GM19328 (cell line): Measurements from ENCODE around the gene CPEB3.
"Not testable (repeated sequence)": the region's sequence is repeated elsewhere in the genome, so short reads cannot be mapped to it uniquely, and the experiment has no call there.

ENCODE experiments used
- ATAC-seq: cut with Tn5 transposase; IDR thresholded peaks from one replicate; pipeline ENCODE4 v1.9.1; 2021; ENCODE audit warnings: mild to moderate bottlenecking, moderate library complexity; ENCODE audit not compliant: unreplicated experiment

The CPEB3 gene

DNA sequence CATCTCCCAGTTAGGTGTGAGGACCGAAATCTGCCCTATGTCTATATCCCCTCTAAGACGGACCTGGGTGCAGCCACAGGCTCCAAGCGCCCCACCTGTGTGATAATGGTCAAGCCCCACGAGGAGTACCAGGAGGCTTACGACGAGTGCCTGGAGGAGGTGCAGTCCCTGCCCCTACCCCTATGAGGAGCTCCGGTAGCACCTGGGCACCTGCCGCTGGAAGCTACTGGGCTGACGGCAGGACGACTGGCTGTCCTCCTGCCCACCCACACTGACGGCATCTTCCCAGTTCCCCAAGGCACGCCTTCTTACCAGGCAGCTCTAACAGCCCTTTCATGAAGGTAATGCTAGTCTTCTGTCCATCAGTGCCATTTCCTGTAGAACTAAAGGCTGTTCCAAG lies 74.3 kb downstream of the CPEB3 start:
- not testable (repeated sequence) for ATAC-seq

- ATAC-seq: not testable (repeated sequence)
Observed at GRCh38 chr10:92215222-92215621, 75.7 kb downstream of the CPEB3 start.

DNA sequence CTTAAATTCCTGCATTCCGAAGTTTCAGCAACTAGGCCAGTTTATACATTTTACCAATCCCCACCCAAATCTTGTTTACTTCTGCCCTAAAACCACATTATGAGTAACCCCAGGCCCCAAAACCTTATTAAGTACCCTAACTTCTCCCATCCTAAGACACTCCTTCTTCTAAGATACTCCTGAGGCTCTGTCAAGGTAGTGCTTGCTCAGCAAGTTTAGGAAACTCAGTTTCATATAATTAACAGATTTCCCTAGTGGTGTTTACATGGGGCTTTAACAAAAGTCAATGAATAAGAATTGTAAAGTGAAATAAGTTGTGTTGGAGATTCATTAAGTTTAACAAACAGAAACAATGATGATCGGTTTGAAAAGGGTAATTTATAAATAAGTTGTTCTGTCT lies 77.8 kb downstream of the CPEB3 start:
- ATAC-seq: no peak

DNA sequence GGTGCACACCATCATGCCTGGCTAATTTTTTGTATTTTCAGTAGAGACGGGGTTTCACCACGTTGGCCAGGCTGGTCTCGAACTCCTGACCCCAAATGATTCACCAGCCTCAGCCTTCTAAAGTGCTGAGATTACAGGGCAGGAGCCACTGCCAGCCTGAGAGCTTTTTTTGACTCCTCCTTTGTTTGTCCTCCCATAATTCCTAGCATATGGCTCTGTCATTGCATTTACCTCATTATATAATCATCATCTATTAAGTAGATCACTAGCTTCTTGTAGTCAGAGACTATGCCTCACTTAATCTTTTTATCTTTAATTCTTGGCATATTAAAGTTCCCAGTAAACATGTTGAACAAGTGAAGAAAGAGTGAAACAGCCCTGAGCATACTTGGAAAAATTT lies 82.1 kb downstream of the CPEB3 start:
- ATAC-seq: no peak

DNA sequence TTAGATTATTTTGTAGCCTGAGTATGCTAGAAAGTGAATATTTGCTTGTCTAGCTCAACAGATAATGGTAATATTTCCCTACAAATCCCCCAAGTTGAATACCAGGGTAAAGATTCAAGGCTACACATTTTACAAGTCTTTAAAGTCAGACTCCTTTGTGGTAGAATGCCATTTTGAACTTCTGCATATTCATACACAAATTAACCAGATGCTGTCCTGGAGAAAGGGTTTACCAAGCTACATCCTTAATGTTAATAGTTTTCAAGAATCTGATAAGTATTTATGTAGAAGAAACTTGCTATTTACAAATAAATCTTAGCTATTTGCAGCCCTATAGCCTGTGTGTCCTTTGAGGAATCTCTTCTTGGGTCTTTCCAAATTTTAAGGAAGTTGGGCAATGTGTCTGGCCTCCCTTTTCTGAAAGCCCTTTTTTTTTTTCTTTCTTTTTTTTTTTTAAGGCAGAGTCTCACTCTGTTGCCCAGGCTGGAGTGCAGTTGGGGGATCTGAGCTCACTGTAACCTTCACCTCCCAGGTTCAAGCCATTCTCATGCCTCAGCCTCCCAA lies 82.6 kb downstream of the CPEB3 start:
- no peak for ATAC-seq

DNA sequence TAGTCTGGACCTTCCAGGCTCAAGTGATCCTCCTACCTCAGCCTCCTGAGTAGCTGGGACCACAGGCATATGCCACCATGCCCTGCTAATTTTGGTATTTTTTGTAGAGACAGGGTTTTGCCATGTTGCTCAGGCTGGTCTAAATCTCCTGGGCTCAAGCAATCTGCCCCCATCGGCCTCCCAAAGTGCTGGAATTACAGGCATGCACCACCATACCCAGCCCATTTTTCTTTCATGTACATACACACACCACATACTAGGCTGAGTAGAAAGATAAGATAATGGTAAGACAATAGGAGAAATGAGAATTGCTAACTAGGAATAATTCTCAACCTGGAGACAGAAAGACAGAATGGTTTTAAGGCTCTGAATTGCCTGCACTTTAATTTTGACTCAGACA lies 83.8 kb downstream of the CPEB3 start:
- ATAC-seq: no peak

DNA sequence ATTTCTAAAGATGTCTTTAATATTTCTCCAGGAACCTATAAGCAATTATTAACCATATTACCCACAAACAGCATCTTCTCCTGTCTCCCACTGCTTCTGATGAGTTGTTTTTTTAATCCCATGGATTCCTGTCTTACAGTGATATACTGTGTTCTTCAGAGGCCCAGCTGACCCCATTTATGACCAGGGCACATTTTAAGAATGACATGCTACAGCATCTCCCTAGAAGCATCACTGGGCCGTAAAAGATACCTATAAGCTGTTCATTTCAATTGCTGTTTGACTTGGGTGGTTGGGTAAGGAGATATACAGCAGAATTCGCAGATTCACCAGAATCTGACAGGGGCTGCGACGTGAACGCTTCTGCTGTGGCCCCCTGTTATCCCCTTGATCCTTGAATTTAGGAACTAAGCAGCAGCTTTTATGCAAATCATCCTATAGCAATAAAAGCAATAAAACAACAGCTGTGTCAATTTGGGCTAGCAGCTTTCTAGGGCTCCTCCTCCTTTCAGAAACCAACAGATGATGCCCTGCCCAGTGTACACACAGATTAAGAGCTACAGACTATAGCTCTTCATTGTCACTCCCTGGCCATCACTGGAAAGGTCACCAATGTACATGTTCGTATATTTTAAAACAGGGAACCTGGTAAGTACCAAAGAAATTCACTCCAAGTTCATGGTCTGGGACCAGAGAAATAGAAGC lies 86.8 kb downstream of the CPEB3 start:
- no peak for ATAC-seq

- ATAC-seq: no peak
Observed at GRCh38 chr10:92202536-92202935, 88.3 kb downstream of the CPEB3 start.

DNA sequence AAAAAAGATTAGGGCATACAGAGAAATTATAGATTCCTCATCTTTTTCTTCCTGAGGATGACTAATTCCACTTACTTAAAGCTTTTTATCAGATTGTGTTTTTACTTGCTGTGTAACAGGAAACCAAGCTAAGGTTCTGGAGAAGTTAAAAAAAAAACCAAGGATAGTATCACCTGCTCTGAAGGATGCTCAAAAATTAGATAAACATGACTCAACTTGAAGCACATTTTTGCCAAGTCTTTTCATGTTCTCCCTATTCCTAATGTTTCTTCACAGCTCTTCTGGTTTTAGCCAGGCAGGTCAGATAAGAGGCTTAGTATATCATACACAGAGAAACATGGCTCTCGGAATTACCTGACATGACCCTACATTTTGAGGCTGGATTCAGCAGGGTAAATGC lies 90.3 kb downstream of the CPEB3 start:
- ATAC-seq: no peak

DNA sequence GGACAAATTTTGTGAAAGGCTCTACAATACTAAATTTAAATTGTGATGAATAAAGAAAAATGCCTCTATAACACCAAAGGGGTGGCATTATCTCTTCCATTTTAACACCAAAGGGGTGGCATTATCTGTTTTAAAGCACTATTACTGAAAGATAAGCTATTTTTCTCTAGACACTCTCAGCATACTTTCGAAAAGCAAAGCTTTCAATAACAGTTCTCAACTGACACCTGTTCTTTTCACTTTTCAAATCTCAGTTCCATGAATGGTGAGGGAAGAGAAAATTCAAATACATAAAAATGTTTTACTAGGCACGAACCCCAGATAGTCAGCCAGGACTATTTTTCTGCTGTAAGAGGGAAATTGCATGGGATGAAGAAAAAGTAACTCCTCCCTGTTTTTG lies 103.8 kb downstream of the CPEB3 start:
- ATAC-seq: no peak

GRCh38 chr10:92184977-92185376 lies 105.9 kb downstream of the CPEB3 start:
- ATAC-seq: no peak

GRCh38 chr10:92183199-92183598 lies 107.7 kb downstream of the CPEB3 start:
- no peak for ATAC-seq

DNA sequence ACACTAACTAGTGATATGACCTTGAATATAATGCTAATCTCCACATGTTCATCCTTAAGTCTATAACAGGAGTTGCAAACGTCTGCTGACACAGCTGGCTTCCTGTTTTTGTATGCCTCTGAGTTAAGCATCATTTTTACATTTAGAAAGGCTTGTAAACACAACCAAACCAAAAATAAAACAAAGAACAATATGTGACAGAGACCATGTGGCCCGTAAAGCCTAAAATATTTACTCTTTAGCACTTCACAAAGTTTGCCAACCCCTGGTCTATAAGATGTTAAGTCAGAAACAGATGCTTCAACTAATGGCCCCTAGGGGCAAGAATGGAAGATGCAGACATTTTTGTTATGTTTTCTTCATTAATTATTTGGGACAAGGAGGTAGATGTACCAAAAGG lies 109.3 kb downstream of the CPEB3 start:
- ATAC-seq: no peak

GRCh38 chr10:92180399-92180798 lies 110.5 kb downstream of the CPEB3 start:
- no peak for ATAC-seq

- no peak for ATAC-seq
Observed at GRCh38 chr10:92177546-92177945, 113.3 kb downstream of the CPEB3 start.

DNA sequence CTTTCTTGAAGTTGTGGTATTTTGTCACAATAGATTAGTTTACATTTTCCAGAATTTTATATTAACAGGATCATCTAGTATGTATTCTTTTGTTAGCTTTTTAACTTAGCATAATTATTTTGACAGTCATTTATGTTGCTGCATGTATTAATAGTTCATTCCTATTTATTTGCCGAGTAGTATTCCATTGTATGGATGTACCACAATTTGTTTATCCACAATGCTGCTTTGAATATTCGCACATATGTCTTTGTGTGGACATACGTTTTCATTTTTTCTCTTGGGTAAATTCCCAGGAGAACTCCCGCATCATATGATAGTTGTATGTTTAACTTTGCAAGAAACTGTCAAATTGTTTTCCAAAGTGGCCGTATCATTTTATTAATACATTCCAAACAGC lies 115.7 kb downstream of the CPEB3 start:
- ATAC-seq: no peak

GRCh38 chr10:92173996-92174395 lies 116.9 kb downstream of the CPEB3 start:
- no peak for ATAC-seq

- no peak for ATAC-seq
Observed at GRCh38 chr10:92164036-92164696, 126.7 kb downstream of the CPEB3 start.

GRCh38 chr10:92162541-92162940 lies 128.3 kb downstream of the CPEB3 start:
- ATAC-seq: no peak

DNA sequence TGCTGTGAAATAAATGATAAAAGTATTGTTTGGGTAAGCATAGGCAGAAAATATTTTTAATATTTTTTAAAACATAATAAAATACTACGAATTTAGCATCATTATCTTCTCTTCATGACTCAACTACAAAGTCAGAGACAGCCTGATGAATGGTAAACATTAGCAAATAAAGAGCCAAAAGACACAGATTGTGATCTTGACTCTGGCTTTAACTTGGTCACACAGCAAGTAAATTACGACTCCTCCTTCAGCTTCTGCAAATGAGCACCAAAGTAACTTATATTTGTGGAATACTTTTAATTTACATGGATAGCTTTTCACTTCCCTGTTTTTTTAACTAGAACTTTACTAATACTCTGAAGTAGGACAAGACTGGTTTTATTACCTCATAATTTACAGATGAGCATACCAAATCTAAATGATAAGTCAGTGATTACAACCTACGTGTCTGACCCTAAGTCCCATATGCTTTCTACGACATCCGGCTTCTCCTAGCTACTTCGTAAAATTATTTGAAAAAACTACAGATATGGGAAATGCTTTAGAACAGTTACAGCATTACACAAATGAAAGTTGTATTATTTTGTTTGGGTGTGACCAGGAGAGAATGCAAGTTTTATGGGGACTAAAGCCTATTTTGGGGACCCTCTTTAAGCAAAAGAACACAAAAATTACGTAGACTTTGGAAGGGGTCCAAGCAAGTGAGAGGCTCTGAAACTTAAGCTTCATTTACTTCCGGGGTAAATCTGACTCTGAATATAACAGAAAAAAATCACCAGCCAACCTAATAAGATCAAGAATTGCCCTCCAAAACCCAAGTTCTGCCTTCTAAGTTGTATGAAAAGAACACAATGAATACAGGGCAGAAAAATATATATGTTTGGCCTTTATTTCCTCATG lies 133.8 kb downstream of the CPEB3 start:
- ATAC-seq: no peak

DNA sequence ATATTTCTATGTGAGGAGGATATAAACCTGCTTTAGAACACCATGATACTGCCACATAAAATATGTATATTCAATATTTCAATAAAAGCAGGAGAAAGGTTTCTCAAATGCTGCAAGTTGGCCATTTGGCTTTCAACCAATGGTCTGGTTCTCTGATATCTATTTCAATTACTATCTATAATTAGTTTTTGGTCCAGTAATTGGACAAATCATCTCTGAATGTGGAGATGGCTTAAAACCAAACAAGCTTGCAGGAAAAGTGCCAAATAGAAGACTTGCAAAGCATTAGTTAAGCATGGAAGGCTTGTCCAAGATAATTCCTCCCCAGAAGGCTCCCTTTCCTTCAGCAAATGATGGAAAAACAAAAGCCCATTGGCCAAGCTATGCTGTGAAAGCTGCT lies 140.1 kb downstream of the CPEB3 start:
- no peak for ATAC-seq
